B cell (primary cell): ENCODE data around the gene CD34. TPM values are rescaled to one million over a fixed set of nuclear protein-coding genes. Genes with fewer than 3 reads are reported as not detected.

ENCODE experiments used
- ATAC-seq: fragments of 200-7000 bp; cut with Tn5 transposase; one replicate; pipeline ENCODE4 v1.10.0; 2021; ENCODE audit warnings: low read depth, mild to moderate bottlenecking, moderate number of reproducible peaks, moderate library complexity
- CTCF ChIA-PET: fragments of 350-600 bp; sonication (Branson Sonifier 250); formaldehyde crosslinking; loops from one replicate; lab custom pipeline; 2021; ENCODE audit warnings: antibody characterized with exemption, inconsistent platforms; lab: Charles Lee
- POLR2A ChIA-PET: fragments of 350-600 bp; sonication (Branson Sonifier 250); formaldehyde crosslinking; loops from one replicate; lab custom pipeline; 2021; ENCODE audit warnings: antibody characterized with exemption; lab: Charles Lee
- DNase-seq: peaks from one replicate; pipeline ENCODE4 v3.0.0; 2013
- H2AFZ ChIP-seq: 2 replicates; pipeline ENCODE4 v1.6.1; 2012; ENCODE audit warnings: mild to moderate bottlenecking, low read depth, low read length; ENCODE audit not compliant: insufficient read depth, poor library complexity, severe bottlenecking
- H3K27ac ChIP-seq, 2 donors: 1 replicate in 1 of 2; 2 replicates in 1 of 2; pipeline ENCODE4 v1.5.1; 2012 to 2013; ENCODE audit warnings: low read length in 2 of 2, mild to moderate bottlenecking in 2 of 2, moderate library complexity in 1 of 2
- H3K27me3 ChIP-seq, 4 experiments: fragments of 200-600 bp in 1 of 4; sonication (generic) in 1 of 4; replicated peaks in 1 of 4; 1 replicate in 2 of 4; 2 replicates in 2 of 4; pipeline versions ENCODE4 v1.6.1 to v1.7.0; 2013 to 2016; ENCODE audit warnings: low read length in 3 of 4, mild to moderate bottlenecking in 2 of 4, mixed read lengths in 1 of 4, moderate library complexity in 1 of 4; ENCODE audit not compliant: insufficient read depth in 4 of 4, control insufficient read depth in 3 of 4; ENCODE audit errors: control extremely low read depth in 1 of 4
- H3K36me3 ChIP-seq, 2 experiments: replicated peaks in 1 of 2; 1 replicate in 1 of 2; 2 replicates in 1 of 2; pipeline versions ENCODE4 v1.6.1 to v1.7.1; 2013; ENCODE audit warnings: low read length in 1 of 2; ENCODE audit not compliant: insufficient read depth in 2 of 2, control insufficient read depth in 1 of 2; ENCODE audit errors: control extremely low read depth in 1 of 2, extremely low read depth in 1 of 2
- H3K4me1 ChIP-seq, 2 donors: fragments of 200-600 bp in 1 of 2; sonication (generic) in 1 of 2; 1 replicate in 1 of 2; 2 replicates in 1 of 2; pipeline versions ENCODE4 v1.5.1 to v1.6.1; 2013 to 2017; ENCODE audit warnings: low read length in 2 of 2; ENCODE audit not compliant: control insufficient read depth in 2 of 2, insufficient read depth in 2 of 2
- H3K4me2 ChIP-seq: replicated peaks from 2 replicates; pipeline ENCODE3; 2012; ENCODE audit warnings: mild to moderate bottlenecking, low read depth, low read length; ENCODE audit not compliant: poor library complexity, severe bottlenecking
- H3K4me3 ChIP-seq, 5 experiments: fragments of 200-600 bp in 1 of 5; sonication (generic) in 1 of 5; 1 replicate in 3 of 5; 2 replicates in 2 of 5; pipeline versions ENCODE4 v1.5.1 to v1.7.0; 2011 to 2016; ENCODE audit warnings: low read length in 4 of 5, mild to moderate bottlenecking in 4 of 5, low read depth in 2 of 5, control low read depth in 1 of 5, moderate library complexity in 1 of 5; ENCODE audit not compliant: insufficient read depth in 1 of 5; ENCODE audit errors: control extremely low read depth in 1 of 5, extremely low read depth in 1 of 5
- H3K79me2 ChIP-seq: fragments of 200-600 bp; sonication (generic); one replicate; pipeline ENCODE4 v1.6.0; 2016; ENCODE audit warnings: low read length; ENCODE audit not compliant: control insufficient read depth, insufficient read depth
- H3K9ac ChIP-seq: fragments of 200-600 bp; sonication (generic); 2 replicates; pipeline ENCODE4 v1.6.1; 2017; ENCODE audit warnings: mild to moderate bottlenecking, low read length, moderate library complexity
- H3K9me3 ChIP-seq, 3 donors: one replicate each; pipeline versions ENCODE4 v1.6.1 to v1.7.1; 2013; ENCODE audit warnings: low read length in 2 of 3; ENCODE audit not compliant: control insufficient read depth in 2 of 3, insufficient read depth in 1 of 3; ENCODE audit errors: control extremely low read depth in 1 of 3
- H4K20me1 ChIP-seq: 2 replicates; pipeline ENCODE4 v1.6.0; 2012; ENCODE audit warnings: mild to moderate bottlenecking, low read length; ENCODE audit not compliant: insufficient read depth, control insufficient read depth, poor library complexity, severe bottlenecking
- H3K27ac Mint-ChIP-seq: one replicate; pipeline ENCODE4 v1.8.0; 2021; ENCODE audit warnings: mixed read lengths
- H3K27me3 Mint-ChIP-seq: one replicate; pipeline ENCODE4 v1.8.0; 2021; ENCODE audit warnings: mixed read lengths
- H3K4me1 Mint-ChIP-seq: one replicate; pipeline ENCODE4 v1.8.0; 2021; ENCODE audit warnings: mixed read lengths
- H3K4me3 Mint-ChIP-seq: one replicate; pipeline ENCODE4 v1.8.0; 2021; ENCODE audit warnings: mixed read lengths
- H3K9me3 Mint-ChIP-seq: one replicate; pipeline ENCODE4 v1.8.0; 2022; ENCODE audit warnings: mixed read lengths; ENCODE audit not compliant: insufficient read depth
- CTCF ChIP-seq: fragments of 200-600 bp; IDR thresholded peaks from one replicate; pipeline ENCODE4 v1.8.0; 2022; ENCODE audit warnings: antibody characterized with exemption, mild to moderate bottlenecking
- EZH2 ChIP-seq: IDR thresholded peaks from 2 replicates; pipeline ENCODE4 v1.6.1; 2012; ENCODE audit warnings: borderline replicate concordance, low read depth, mild to moderate bottlenecking, moderate library complexity, low read length; ENCODE audit not compliant: insufficient read depth, poor library complexity, severe bottlenecking
- WGBS: methylation state at CpG from one replicate; pipeline ENCODE4 v1.1.5; 2013; ENCODE audit warnings: missing lambda C conversion rate; ENCODE audit not compliant: insufficient coverage; 5-methylcytosine and 5-hydroxymethylcytosine counted together
- intact Hi-C: fragments of 100-400 bp; cut with micrococcal nuclease; formaldehyde crosslinking; loops from one replicate; pipeline ENCODE4 v1.10.0; 2022
- polyA plus RNA-seq: library from polyadenylated mRNA; depleted of rRNA; stranded (reverse); fragments of >200 nt; gene quantifications from 2 replicates; pipeline ENCODE4 v1.2.3, GENCODE V29; 2012
- total RNA-seq, 2 donors: library from RNA; stranded (reverse); fragments of 120-200 nt in 1 of 2; gene quantifications; 1 replicate in 1 of 2; 2 replicates in 1 of 2; pipeline versions ENCODE4 v1.2.3 to v1.2.4, GENCODE V29; 2013 to 2022

CD34 gene
- total and polyA plus RNA-seq, 2 donors (not counting 1 experiment from before 2014, with no cell fraction given) = not detected

- Mint-ChIP-seq H3K4me1 (peaks cover 55% of the 10 kb centered on the region), H3K4me3 (no peak overlapping the region), H3K27me3 (no peaks in the 10 kb centered on the region), H3K27ac (no peak overlapping the region), H3K9me3 (peaks cover 2% of the 10 kb centered on the region)
- no peak overlapping the region for H2AFZ ChIP-seq
- CTCF ChIA-PET = interaction anchor here (0.8 to 2.2 kb wide), 3 partner anchors 9 to 46 kb away, joined by 3 to 10 read pairs (median 6); no protein-coding TSS in a partner anchor
- WGBS = 95% methylated on average over 12 of the region's 15 CpGs
- ATAC-seq = no peak
- intact Hi-C loops = no loop called here
- H3K9me3 ChIP-seq = peaks cover 0 to 7% (median 3%) of the 10 kb centered on the region in 3 donors
- peaks cover 7 to 10% of the 10 kb centered on the region in 2 donors for H3K4me1 ChIP-seq
- no peak overlapping the region for H3K27ac ChIP-seq
- TF ChIP-seq EZH2 = no peak
- H3K9ac ChIP-seq = no peak overlapping the region
- H3K4me2 ChIP-seq = no peak overlapping the region
- H3K27me3 ChIP-seq = no peaks in the 10 kb centered on the region
- no peak overlapping the region for H3K4me3 ChIP-seq
- DNase-seq = no peak
- POLR2A ChIA-PET = no interaction called here
- peaks cover 79% of the 10 kb centered on the region for H3K79me2 ChIP-seq
- peaks cover 46% of the 10 kb centered on the region for H4K20me1 ChIP-seq
- H3K36me3 ChIP-seq = peaks cover 0 to 29% of the 10 kb centered on the region in 2 experiments
These were observed 72.5 kb downstream of the CD34 start for GRCh38 chr1:207838156-207839082.

GRCh38 chr1:207837673-207838072, 73.3 kb downstream of the CD34 start:
- ChIA-PET CTCF (interaction anchor here (2.2 kb wide), 1 partner anchor 31 kb away, joined by 10 read pairs; no protein-coding TSS in a partner anchor), POLR2A (no interaction called here)
- no peaks in the 10 kb centered on the region for H3K27me3 ChIP-seq
- H3K4me3 Mint-ChIP-seq = no peak overlapping the region
- ATAC-seq (no peak), DNase-seq (no peak)
- no peak overlapping the region for H3K27ac ChIP-seq
- H3K4me1 ChIP-seq = peaks cover 9 to 16% of the 10 kb centered on the region in 2 donors
- no peak overlapping the region for H3K9ac ChIP-seq
- no peaks in the 10 kb centered on the region for H3K27me3 Mint-ChIP-seq
- H3K27ac Mint-ChIP-seq = peak overlapping the region; percentile 43
- peaks cover 2% of the 10 kb centered on the region for H3K9me3 Mint-ChIP-seq
- H2AFZ ChIP-seq = no peak overlapping the region
- peaks cover 0 to 7% (median 3%) of the 10 kb centered on the region in 3 donors for H3K9me3 ChIP-seq
- TF ChIP-seq EZH2 (no peak), CTCF (no peak)
- no peak overlapping the region for H3K4me3 ChIP-seq
- peaks cover 59% of the 10 kb centered on the region for H3K4me1 Mint-ChIP-seq
- peaks cover 0 to 25% of the 10 kb centered on the region in 2 experiments for H3K36me3 ChIP-seq
- WGBS = no CpG with 5 or more reads among the region's 4 CpGs
- intact Hi-C loops = no loop called here
- peaks cover 41% of the 10 kb centered on the region for H4K20me1 ChIP-seq
- H3K79me2 ChIP-seq = peaks cover 80% of the 10 kb centered on the region
- H3K4me2 ChIP-seq = no peak overlapping the region
